ENCODE measurements around the gene NPEPPS. TPM values are rescaled to one million over a fixed set of nuclear protein-coding genes. Genes with fewer than 3 reads are reported as not detected.

NPEPPS gene
- total RNA-seq, 1 donor from 2014 or later, result 143 TPM

DNA sequence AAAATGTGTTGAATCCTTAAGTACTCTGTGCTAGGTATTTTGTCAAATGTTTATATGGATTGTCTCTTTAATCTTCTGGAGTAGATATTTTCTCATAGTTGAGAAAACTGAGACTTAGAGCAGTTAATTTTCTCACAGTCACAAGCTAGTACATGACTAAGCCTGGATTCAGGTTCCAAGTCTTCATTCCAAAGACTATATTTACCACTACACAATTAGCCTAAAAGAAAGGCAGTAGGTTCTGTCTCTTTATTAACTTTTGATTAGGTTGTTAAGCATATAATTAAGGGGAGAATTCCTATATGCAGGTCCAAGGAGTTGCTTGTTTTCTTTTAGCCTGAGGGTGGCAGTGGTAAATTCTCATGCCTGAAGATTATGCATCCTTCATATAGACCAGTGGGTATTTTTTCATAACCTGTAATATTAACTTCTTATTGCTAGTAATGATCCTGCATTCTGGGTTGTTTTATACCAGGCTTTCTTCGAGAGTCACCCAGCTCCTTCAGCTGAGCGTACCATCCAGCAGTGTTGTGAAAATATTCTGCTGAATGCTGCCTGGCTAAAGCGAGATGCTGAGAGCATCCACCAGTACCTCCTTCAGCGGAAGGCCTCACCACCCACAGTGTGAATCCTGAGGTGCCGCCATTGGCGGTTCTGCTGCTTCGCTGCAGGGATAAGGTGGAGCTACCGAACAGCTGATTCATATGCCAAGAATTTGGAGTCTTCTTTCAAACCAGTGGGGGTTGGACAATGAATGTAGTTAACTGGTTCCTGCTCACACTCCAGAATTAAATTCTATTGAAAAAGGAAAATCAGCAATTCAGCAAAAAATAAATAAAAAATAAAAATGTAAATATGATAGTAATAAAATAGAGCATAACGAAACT, 90.6 kb downstream of the NPEPPS start:
- H3K79me2 ChIP-seq (ENCODE audit: insufficient read depth, low read length), result no peaks in the 10 kb centered on the region
- peaks cover 40% of the 10 kb centered on the region for H3K4me1 Mint-ChIP-seq (ENCODE audit: low read depth, unreplicated experiment)
- peaks cover 29% of the 10 kb centered on the region for H3K36me3 Mint-ChIP-seq (ENCODE audit: low read depth, unreplicated experiment)
- TF ChIP-seq EZH2 (IDR thresholded peaks at IDR 0.05; ENCODE audit: insufficient read depth, low read length) (no peak), CTCF (IDR thresholded peaks at IDR 0.05; ENCODE audit: insufficient read depth, low read depth, low read length) (no peak)
- H2AFZ ChIP-seq (ENCODE audit: low read depth, low read length), result no peak overlapping the region
- DNase-seq (ENCODE audit: low read depth) (peak; percentile 92), FAIRE-seq (peak; percentile 88)
- no peaks in the 10 kb centered on the region for H4K20me1 ChIP-seq (ENCODE audit: insufficient read depth, low read length)
- H3K27me3 ChIP-seq (ENCODE audit: insufficient read depth, low read length), result no peaks in the 10 kb centered on the region
- peaks cover 22% of the 10 kb centered on the region for H3K4me1 ChIP-seq (ENCODE audit: insufficient read depth, low read length)
- H3K9ac ChIP-seq (ENCODE audit: low read length), result peak overlapping the region; percentile 55
- peak overlapping the region; percentile 37 for H3K4me3 ChIP-seq (ENCODE audit: insufficient read depth, low read depth, low read length)
- H3K27me3 Mint-ChIP-seq (ENCODE audit: low read depth, unreplicated experiment), result no peaks in the 10 kb centered on the region
- H3K4me2 ChIP-seq (ENCODE audit: low read length), result peak overlapping the region; percentile 68
- H3K27ac Mint-ChIP-seq (ENCODE audit: unreplicated experiment), result peak overlapping the region; percentile 96
- H3K27ac ChIP-seq (ENCODE audit: low read depth, low read length), result peak overlapping the region; percentile 73
- H3K36me3 ChIP-seq (ENCODE audit: insufficient read depth, low read length), result peaks cover 31% of the 10 kb centered on the region
- no peaks in the 10 kb centered on the region for H3K9me3 ChIP-seq (ENCODE audit: insufficient read depth, low read depth, low read length)
- no peaks in the 10 kb centered on the region for H3K9me3 Mint-ChIP-seq (ENCODE audit: unreplicated experiment)
- peak overlapping the region; percentile 41 for H3K4me3 Mint-ChIP-seq (ENCODE audit: unreplicated experiment)

- no peaks in the 10 kb centered on the region for H3K27me3 Mint-ChIP-seq (ENCODE audit: low read depth, unreplicated experiment)
- Histone ChIP-seq H3K79me2 (ENCODE audit: insufficient read depth, low read length) (no peaks in the 10 kb centered on the region), H4K20me1 (ENCODE audit: insufficient read depth, low read length) (no peaks in the 10 kb centered on the region), H3K4me3 (ENCODE audit: insufficient read depth, low read depth, low read length) (peak overlapping the region; percentile 37), H3K4me2 (ENCODE audit: low read length) (peak overlapping the region; percentile 68), H3K27me3 (ENCODE audit: insufficient read depth, low read length) (no peaks in the 10 kb centered on the region), H3K9me3 (ENCODE audit: insufficient read depth, low read depth, low read length) (no peaks in the 10 kb centered on the region), H3K36me3 (ENCODE audit: insufficient read depth, low read length) (peaks cover 31% of the 10 kb centered on the region), H2AFZ (ENCODE audit: low read depth, low read length) (no peak overlapping the region), H3K4me1 (ENCODE audit: insufficient read depth, low read length) (peaks cover 22% of the 10 kb centered on the region), H3K9ac (ENCODE audit: low read length) (peak overlapping the region; percentile 55), H3K27ac (ENCODE audit: low read depth, low read length) (peak overlapping the region; percentile 73)
- H3K27ac Mint-ChIP-seq (ENCODE audit: unreplicated experiment), result peak overlapping the region; percentile 98
- no peaks in the 10 kb centered on the region for H3K9me3 Mint-ChIP-seq (ENCODE audit: unreplicated experiment)
- DNase-seq (ENCODE audit: low read depth) (peak; percentile 9), FAIRE-seq (no peak)
- H3K4me1 Mint-ChIP-seq (ENCODE audit: low read depth, unreplicated experiment), result peaks cover 40% of the 10 kb centered on the region
- TF ChIP-seq CTCF (IDR thresholded peaks at IDR 0.05; ENCODE audit: insufficient read depth, low read depth, low read length), result no peak
- no peak for TF ChIP-seq EZH2 (IDR thresholded peaks at IDR 0.05; ENCODE audit: insufficient read depth, low read length)
- peaks cover 31% of the 10 kb centered on the region for H3K36me3 Mint-ChIP-seq (ENCODE audit: low read depth, unreplicated experiment)
- H3K4me3 Mint-ChIP-seq (ENCODE audit: unreplicated experiment), result peak overlapping the region; percentile 50
These were observed 91.3 kb downstream of the NPEPPS start for GRCh38 chr17:47622180-47622549.

GRCh38 chr17:47624727-47625068, 93.8 kb downstream of the NPEPPS start:
- TF ChIP-seq CTCF (IDR thresholded peaks at IDR 0.05; ENCODE audit: insufficient read depth, low read depth, low read length) (no peak), EZH2 (IDR thresholded peaks at IDR 0.05; ENCODE audit: insufficient read depth, low read length) (no peak)
- H3K27ac Mint-ChIP-seq (ENCODE audit: unreplicated experiment), result no peak overlapping the region
- H3K27me3 ChIP-seq (ENCODE audit: insufficient read depth, low read length), result no peaks in the 10 kb centered on the region
- peaks cover 15% of the 10 kb centered on the region for H3K36me3 ChIP-seq (ENCODE audit: insufficient read depth, low read length)
- DNase-seq (ENCODE audit: low read depth), result no peak
- H3K27me3 Mint-ChIP-seq (ENCODE audit: low read depth, unreplicated experiment), result no peaks in the 10 kb centered on the region
- no peak overlapping the region for H3K4me3 ChIP-seq (ENCODE audit: insufficient read depth, low read depth, low read length)
- FAIRE-seq, result no peak
- no peak overlapping the region for H3K9ac ChIP-seq (ENCODE audit: low read length)
- H3K36me3 Mint-ChIP-seq (ENCODE audit: low read depth, unreplicated experiment), result peaks cover 17% of the 10 kb centered on the region
- H3K4me3 Mint-ChIP-seq (ENCODE audit: unreplicated experiment), result no peak overlapping the region
- H3K79me2 ChIP-seq (ENCODE audit: insufficient read depth, low read length), result no peaks in the 10 kb centered on the region
- no peaks in the 10 kb centered on the region for H4K20me1 ChIP-seq (ENCODE audit: insufficient read depth, low read length)
- peaks cover 22% of the 10 kb centered on the region for H3K4me1 ChIP-seq (ENCODE audit: insufficient read depth, low read length)
- H3K4me2 ChIP-seq (ENCODE audit: low read length), result no peak overlapping the region
- H3K27ac ChIP-seq (ENCODE audit: low read depth, low read length), result no peak overlapping the region
- no peak overlapping the region for H2AFZ ChIP-seq (ENCODE audit: low read depth, low read length)
- H3K9me3 Mint-ChIP-seq (ENCODE audit: unreplicated experiment), result no peaks in the 10 kb centered on the region
- no peaks in the 10 kb centered on the region for H3K9me3 ChIP-seq (ENCODE audit: insufficient read depth, low read depth, low read length)
- peaks cover 38% of the 10 kb centered on the region for H3K4me1 Mint-ChIP-seq (ENCODE audit: low read depth, unreplicated experiment)
